HepG2 (cell line): ENCODE data around the gene SCGB3A2. TPM values are rescaled to one million over a fixed set of nuclear protein-coding genes. Genes with fewer than 3 reads are reported as not detected.

Experiments
- ATAC-seq: fragments of 200-7000 bp; cut with Tn5 transposase; 3 replicates; pipeline ENCODE4 v1.9.1; 2020; ENCODE audit warnings: mild to moderate bottlenecking, moderate library complexity
- BruUV-seq: library from RNA; stranded (reverse); fragments of 400-500 nt; replicated peaks from 2 replicates; lab custom pipeline; 2021; lab: Mats Ljungman, UMichigan
- CTCF ChIA-PET: fragments of 300-600 bp; formaldehyde crosslinking; extraction: SDS; loops from one replicate; lab custom pipeline; 2021; ENCODE audit warnings: low total read pairs, inconsistent platforms, low intra/inter-chr PET ratio; lab: Yijun Ruan, JAX
- POLR2A ChIA-PET: fragments of 350-600 bp; sonication (Branson Sonifier 250); formaldehyde crosslinking; loops from one replicate; lab custom pipeline; 2020; ENCODE audit warnings: antibody characterized with exemption, inconsistent platforms; lab: Yijun Ruan, JAX
- DNase-seq: peaks from one replicate; pipeline ENCODE4 v3.0.0-alpha.2; 2015; ENCODE audit warnings: low spot score
- FAIRE-seq: peaks from 3 replicates; lab custom pipeline; 2011; peaks lifted over from hg19 to GRCh38; lab: Jason Lieb, UNC
- H2AFZ ChIP-seq: one replicate; pipeline ENCODE4 v1.6.1; 2011; ENCODE audit warnings: low read length, inconsistent platforms
- H3K27ac ChIP-seq: fragments of 300-600 bp; 3 replicates; pipeline ENCODE4 v1.8.0; 2011; ENCODE audit warnings: mixed run types, mild to moderate bottlenecking, mixed read lengths, low read length, inconsistent platforms; ENCODE audit not compliant: insufficient read depth; ENCODE audit errors: extremely low read length
- H3K27me3 ChIP-seq, 2 experiments: fragments of 200-600 bp in 1 of 2; 2 replicates in 1 of 2; 3 replicates in 1 of 2; pipeline versions ENCODE4 v1.6.0 to v1.8.0; 2011; ENCODE audit warnings: low read length in 2 of 2, mild to moderate bottlenecking in 2 of 2, moderate library complexity in 2 of 2, inconsistent platforms in 1 of 2; ENCODE audit not compliant: insufficient read depth in 2 of 2, control insufficient read depth in 1 of 2
- H3K36me3 ChIP-seq, 2 experiments: fragments of 200-600 bp in 1 of 2; replicated peaks in 1 of 2; 2 replicates in 1 of 2; 3 replicates in 1 of 2; pipeline versions ENCODE4 v1.5.1 to v1.8.0; 2011; ENCODE audit warnings: low read length in 2 of 2, inconsistent platforms in 1 of 2; ENCODE audit not compliant: insufficient read depth in 2 of 2, control insufficient read depth in 1 of 2
- H3K4me1 ChIP-seq: 2 replicates; pipeline ENCODE4 v1.5.1; 2012; ENCODE audit warnings: low read length, inconsistent platforms; ENCODE audit not compliant: insufficient read depth
- H3K4me2 ChIP-seq: 2 replicates; pipeline ENCODE4 v1.6.0; 2011; ENCODE audit warnings: low read depth, low read length, inconsistent platforms
- H3K4me3 ChIP-seq, 3 experiments: fragments of 200-600 bp in 1 of 3; sonication (generic), shearing (Covaris generic) in 1 of 3; replicated peaks in 1 of 3; 2 replicates each; pipeline ENCODE4 v1.5.1; 2011 to 2016; ENCODE audit warnings: low read length in 3 of 3, inconsistent platforms in 2 of 3, low read depth in 2 of 3, mild to moderate bottlenecking in 2 of 3, control low read depth in 1 of 3, mixed read lengths in 1 of 3; ENCODE audit not compliant: insufficient read depth in 1 of 3
- H3K79me2 ChIP-seq: one replicate; pipeline ENCODE4 v1.6.1; 2011; ENCODE audit warnings: low read length, inconsistent platforms; ENCODE audit not compliant: insufficient read depth
- H3K9ac ChIP-seq: 2 replicates; pipeline ENCODE4 v1.6.0; 2011; ENCODE audit warnings: mild to moderate bottlenecking, low read depth, low read length, inconsistent platforms; ENCODE audit not compliant: insufficient read depth
- H3K9me3 ChIP-seq: 2 replicates; pipeline ENCODE4 v1.5.1; 2012; ENCODE audit warnings: mild to moderate bottlenecking, low read length
- H4K20me1 ChIP-seq: 2 replicates; pipeline ENCODE4 v1.6.0; 2011; ENCODE audit warnings: inconsistent platforms, mild to moderate bottlenecking, low read length, moderate library complexity; ENCODE audit not compliant: insufficient read depth
- CENPT ChIP-seq: sonication (generic); formaldehyde crosslinking; IDR thresholded peaks from 2 replicates; pipeline ENCODE4 v1.8.0; 2022; ENCODE audit warnings: low read depth, mild to moderate bottlenecking, moderate library complexity, missing genetic modification reagents
- MTF1 ChIP-seq: sonication (generic); formaldehyde crosslinking; IDR thresholded peaks from 2 replicates; pipeline ENCODE4 v1.5.0; 2020; ENCODE audit warnings: missing genetic modification reagents
- NR2F1 ChIP-seq, 2 experiments: fragments of 450-650 bp in 1 of 2; formaldehyde crosslinking in 1 of 2; IDR thresholded peaks; 2 replicates each; pipeline versions ENCODE4 v1.5.0 to v1.6.1; 2016 to 2020; ENCODE audit warnings: mild to moderate bottlenecking in 1 of 2, missing compliant biosample characterization in 1 of 2, missing genetic modification reagents in 1 of 2, moderate library complexity in 1 of 2
- PCBP1 ChIP-seq: fragments of 200-400 bp; formaldehyde crosslinking; IDR thresholded peaks from 2 replicates; pipeline ENCODE4 v1.6.1; 2017; ENCODE audit warnings: mild to moderate bottlenecking, low read depth, low read length, borderline replicate concordance
- SNRNP70 ChIP-seq: fragments of 200-400 bp; formaldehyde crosslinking; IDR thresholded peaks from 2 replicates; pipeline ENCODE4 v1.6.1; 2017; ENCODE audit warnings: mild to moderate bottlenecking, low read depth, low read length, moderate library complexity
- ZBTB43 ChIP-seq: sonication (generic); formaldehyde crosslinking; conservative IDR thresholded peaks from 2 replicates; pipeline ENCODE4 v1.4.0; 2020; ENCODE audit warnings: missing genetic modification reagents
- ZNF207 ChIP-seq: fragments of 450-650 bp; IDR thresholded peaks from 2 replicates; pipeline ENCODE4 v1.6.1; 2016; ENCODE audit warnings: antibody characterized with exemption, borderline replicate concordance
- ZNF276 ChIP-seq: sonication (generic); formaldehyde crosslinking; IDR thresholded peaks from 2 replicates; pipeline ENCODE4 v1.4.0; 2020; ENCODE audit warnings: mild to moderate bottlenecking, low read depth, missing genetic modification reagents
- ZNF468 ChIP-seq: sonication (generic); formaldehyde crosslinking; IDR thresholded peaks from 2 replicates; pipeline ENCODE4 v1.8.0; 2022; ENCODE audit warnings: mild to moderate bottlenecking, moderate library complexity, missing genetic modification reagents
- ZNF547 ChIP-seq: sonication (generic); formaldehyde crosslinking; IDR thresholded peaks from 2 replicates; pipeline ENCODE4 v1.5.1; 2020; ENCODE audit warnings: mild to moderate bottlenecking, missing genetic modification reagents
- ZNF747 ChIP-seq: sonication (generic); formaldehyde crosslinking; IDR thresholded peaks from 2 replicates; pipeline ENCODE4 v1.8.1; 2023; ENCODE audit warnings: missing genetic modification reagents, mild to moderate bottlenecking, borderline replicate concordance
- WGBS: methylation state at CpG from one replicate; pipeline ENCODE4 v1.1.6; 2017; ENCODE audit warnings: low lambda C conversion rate; 5-methylcytosine and 5-hydroxymethylcytosine counted together
- in situ Hi-C: cut with HindIII; loops from 2 replicates; pipeline ENCODE4 v1.10.0; 2017; ENCODE audit warnings: low pct_unique_long_range_greater_than_20kb; ENCODE audit not compliant: extremely low pct_ligation_motif_present
- intact Hi-C: fragments of 100-400 bp; cut with micrococcal nuclease; formaldehyde crosslinking; loops from one replicate; pipeline ENCODE4 v1.10.0; 2022; ENCODE audit not compliant: unreplicated experiment
- polyA plus RNA-seq, 8 experiments: library from polyadenylated mRNA; depleted of rRNA in 3 of 8; stranded (reverse) in 7 of 8; unstranded in 1 of 8; fragments of >200 nt; fragmentation: Illumina TruSeq in 4 of 8; extraction: Trizol in 4 of 8; gene quantifications; 2 replicates each; pipeline versions ENCODE4 v1.2.1 to v1.2.3, GENCODE V29; 2011 to 2016; ENCODE audit warnings: low read depth in 4 of 8, missing spikeins in 1 of 8, mixed read lengths in 1 of 8; ENCODE audit not compliant: insufficient read depth in 1 of 8
- total RNA-seq, 5 experiments: library from RNA; depleted of rRNA; stranded (reverse); fragments of >200 nt; fragmentation: Illumina TruSeq; extraction: Trizol; gene quantifications; 2 replicates each; pipeline ENCODE4 v1.2.3, GENCODE V29; 2016; ENCODE audit warnings: low read depth in 1 of 5
- TF ChIP-seq, protein P1 (sequence below): sonication (generic); IDR thresholded peaks from 2 replicates; pipeline ENCODE4 v1.6.1; 2016; ENCODE audit warnings: low read depth, borderline replicate concordance

The SCGB3A2 gene
- total and polyA plus RNA-seq, 2 of the 13 experiments (the other 11 are each of a cell fraction or from before 2014, with no cell fraction given): not detected

- TF ChIP-seq ZNF276: no peak
- no peak for TF ChIP-seq MTF1 (CRISPR knock-in tag)
These were observed 32.9 kb downstream of the SCGB3A2 start (continued) for GRCh38 chr5:147911427-147911826.

GRCh38 chr5:147912011-147912410 lies 33.5 kb downstream of the SCGB3A2 start:
- POLR2A ChIA-PET: no interaction called here
- ATAC-seq: no peak
- intact Hi-C loops: no loop called here

GRCh38 chr5:147913786-147914185 lies 35.3 kb downstream of the SCGB3A2 start:
- no peaks in the 10 kb centered on the region for H3K36me3 ChIP-seq
- H3K4me3 ChIP-seq: no peak overlapping the region
- no peak overlapping the region for H3K9ac ChIP-seq
- ChIA-PET POLR2A (no interaction called here), CTCF (no interaction called here)
- WGBS: 33% methylated on average over 3 of the region's 3 CpGs
- H3K27me3 ChIP-seq: no peaks in the 10 kb centered on the region
- no peak overlapping the region for H3K27ac ChIP-seq
- FAIRE-seq (no peak), DNase-seq (no peak), ATAC-seq (no peak)
- no peaks in the 10 kb centered on the region for H3K79me2 ChIP-seq
- no peaks in the 10 kb centered on the region for H3K9me3 ChIP-seq
- no peaks in the 10 kb centered on the region for H3K4me1 ChIP-seq
- intact Hi-C loops (no loop called here), in situ Hi-C loops (no loop called here)
- no peak overlapping the region for H3K4me2 ChIP-seq
- no peaks in the 10 kb centered on the region for H4K20me1 ChIP-seq
- H2AFZ ChIP-seq: no peak overlapping the region
- BruUV-seq: no TSS peak
- TF ChIP-seq NR2F1 (CRISPR knock-in tag; IDR thresholded peaks at IDR 0.05) (no peak), PCBP1 (no peak), ZNF747 (CRISPR knock-in tag) (no peak), ZNF207 (no peak), CENPT (CRISPR knock-in tag) (no peak), ZBTB43 (CRISPR knock-in tag) (no peak)
- TF ChIP-seq, protein P1, sequence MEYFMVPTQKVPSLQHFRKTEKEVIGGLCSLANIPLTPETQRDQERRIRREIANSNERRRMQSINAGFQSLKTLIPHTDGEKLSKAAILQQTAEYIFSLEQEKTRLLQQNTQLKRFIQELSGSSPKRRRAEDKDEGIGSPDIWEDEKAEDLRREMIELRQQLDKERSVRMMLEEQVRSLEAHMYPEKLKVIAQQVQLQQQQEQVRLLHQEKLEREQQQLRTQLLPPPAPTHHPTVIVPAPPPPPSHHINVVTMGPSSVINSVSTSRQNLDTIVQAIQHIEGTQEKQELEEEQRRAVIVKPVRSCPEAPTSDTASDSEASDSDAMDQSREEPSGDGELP: no peak

More at GRCh38 chr5:147912011-147912410, 33.5 kb downstream of the SCGB3A2 start:
- Histone ChIP-seq H3K4me3 (no peak overlapping the region), H4K20me1 (no peaks in the 10 kb centered on the region), H2AFZ (no peak overlapping the region), H3K27me3 (no peaks in the 10 kb centered on the region), H3K9me3 (no peaks in the 10 kb centered on the region), H3K9ac (no peak overlapping the region), H3K4me2 (no peak overlapping the region), H3K36me3 (no peaks in the 10 kb centered on the region), H3K79me2 (no peaks in the 10 kb centered on the region), H3K4me1 (no peaks in the 10 kb centered on the region), H3K27ac (no peak overlapping the region)
- TF ChIP-seq ZNF468 (CRISPR knock-in tag): no peak
- no peak for TF ChIP-seq SNRNP70
- no peak for TF ChIP-seq ZNF547 (CRISPR knock-in tag)
- WGBS: 0% methylated on average over 1 of the region's 1 CpG
- no TSS peak for BruUV-seq
- FAIRE-seq (no peak), DNase-seq (no peak)
- CTCF ChIA-PET: no interaction called here
- in situ Hi-C loops: no loop called here
